ENCODE measurements around the gene AOPEP. TPM values are rescaled to one million over a fixed set of nuclear protein-coding genes. Genes with fewer than 3 reads are reported as not detected.

Gene AOPEP
- total and polyA plus RNA-seq, 4 donors: 210 to 311 (median 285) TPM

- WGBS, 2 donors: 83 to 90% methylated on average over 7 of the region's 7 CpGs
These were observed 21.3 kb upstream of the AOPEP start for GRCh38 chr9:94705162-94705702.

GRCh38 chr9:94706922-94707321 is 19.6 kb upstream of the AOPEP start:
- Histone ChIP-seq H3K4me3 (ENCODE audit: low read length in 2 of 2) (no peak overlapping the region), H3K27me3 (ENCODE audit: control insufficient read depth in 1 of 2, insufficient read depth in 2 of 2, low read length in 1 of 2) (no peaks in the 10 kb centered on the region), H3K27ac (ENCODE audit: low read depth in 1 of 2, low read length in 2 of 2) (no peak overlapping the region), H3K4me1 (ENCODE audit: control insufficient read depth in 1 of 2, insufficient read depth in 2 of 2, low read length in 2 of 2) (no peaks in the 10 kb centered on the region), H3K9me3 (ENCODE audit: control insufficient read depth, low read length) (no peaks in the 10 kb centered on the region), H3K36me3 (ENCODE audit: control insufficient read depth in 1 of 2, insufficient read depth in 2 of 2, low read length in 1 of 2) (no peaks in the 10 kb centered on the region)
- ATAC-seq (ENCODE audit: low FRiP score) (no peak), DNase-seq (no peak)
- intact Hi-C loops (cut with DNase I): no loop called here
- 92 to 94% methylated on average over 5 of the region's 5 CpGs for WGBS, 2 donors

More at GRCh38 chr9:94705162-94705702, 21.3 kb upstream of the AOPEP start:
- H3K27ac ChIP-seq (ENCODE audit: low read depth in 1 of 2, low read length in 2 of 2): no peak overlapping the region
- intact Hi-C loops (cut with DNase I): no loop called here
- no peak for DNase-seq
- H3K27me3 ChIP-seq (ENCODE audit: control insufficient read depth in 1 of 2, insufficient read depth in 2 of 2, low read length in 1 of 2): no peaks in the 10 kb centered on the region
- no peaks in the 10 kb centered on the region for H3K9me3 ChIP-seq (ENCODE audit: control insufficient read depth, low read length)
- no peaks in the 10 kb centered on the region for H3K4me1 ChIP-seq (ENCODE audit: control insufficient read depth in 1 of 2, insufficient read depth in 2 of 2, low read length in 2 of 2)
- no peak overlapping the region for H3K4me3 ChIP-seq (ENCODE audit: low read length in 2 of 2)
- H3K36me3 ChIP-seq (ENCODE audit: control insufficient read depth in 1 of 2, insufficient read depth in 2 of 2, low read length in 1 of 2): no peaks in the 10 kb centered on the region
- no peak for ATAC-seq (ENCODE audit: low FRiP score)

- DNase-seq: no peak
- no peak overlapping the region for H3K27ac ChIP-seq (ENCODE audit: low read depth in 1 of 2, low read length in 2 of 2)
These were observed 12.9 kb upstream of the AOPEP start for GRCh38 chr9:94713436-94714215.

DNA sequence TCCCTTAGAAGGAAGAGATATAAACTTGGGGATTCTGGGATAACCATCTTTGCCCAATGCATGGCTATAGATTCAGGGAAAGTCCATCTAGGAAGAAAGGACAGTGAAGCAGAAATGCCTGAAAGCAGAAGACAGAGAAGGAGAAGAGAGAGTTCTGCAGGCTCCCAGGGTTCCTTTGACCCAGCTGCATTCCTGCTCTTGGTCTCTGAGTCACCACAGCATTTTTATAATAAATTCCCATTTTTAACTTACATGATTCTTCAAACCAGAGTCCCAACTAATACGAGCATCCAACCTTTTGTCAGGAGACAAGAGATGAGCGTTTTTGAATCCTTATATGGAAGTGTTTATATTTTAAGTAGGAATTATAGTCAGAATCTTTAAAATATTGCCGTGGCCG is 12.0 kb upstream of the AOPEP start:
- intact Hi-C loops (cut with DNase I): no loop called here
- no peak overlapping the region for H3K27ac ChIP-seq (ENCODE audit: low read depth in 1 of 2, low read length in 2 of 2)
- DNase-seq: no peak
- H3K4me1 ChIP-seq (ENCODE audit: control insufficient read depth in 1 of 2, insufficient read depth in 2 of 2, low read length in 2 of 2): no peaks in the 10 kb centered on the region
- no peak for ATAC-seq (ENCODE audit: low FRiP score)
- 83 to 85% methylated on average over 4 of the region's 4 CpGs for WGBS, 2 donors
- peaks cover 2% of the 10 kb centered on the region for H3K9me3 ChIP-seq (ENCODE audit: control insufficient read depth, low read length)
- peaks cover 0 to 1% of the 10 kb centered on the region in 2 donors for H3K27me3 ChIP-seq (ENCODE audit: control insufficient read depth in 1 of 2, insufficient read depth in 2 of 2, low read length in 1 of 2)
- H3K4me3 ChIP-seq (ENCODE audit: low read length in 2 of 2): no peak overlapping the region
- H3K36me3 ChIP-seq (ENCODE audit: control insufficient read depth in 1 of 2, insufficient read depth in 2 of 2, low read length in 1 of 2): no peaks in the 10 kb centered on the region

More at GRCh38 chr9:94713436-94714215, 12.9 kb upstream of the AOPEP start:
- ATAC-seq (ENCODE audit: low FRiP score): no peak
- H3K36me3 ChIP-seq (ENCODE audit: control insufficient read depth in 1 of 2, insufficient read depth in 2 of 2, low read length in 1 of 2): no peaks in the 10 kb centered on the region
- H3K4me3 ChIP-seq (ENCODE audit: low read length in 2 of 2): no peak overlapping the region
- H3K27me3 ChIP-seq (ENCODE audit: control insufficient read depth in 1 of 2, insufficient read depth in 2 of 2, low read length in 1 of 2): peaks cover 0 to 1% of the 10 kb centered on the region in 2 donors
- peaks cover 2% of the 10 kb centered on the region for H3K9me3 ChIP-seq (ENCODE audit: control insufficient read depth, low read length)
- 81 to 85% methylated on average over 7 of the region's 7 CpGs for WGBS, 2 donors
- intact Hi-C loops (cut with DNase I): no loop called here
- H3K4me1 ChIP-seq (ENCODE audit: control insufficient read depth in 1 of 2, insufficient read depth in 2 of 2, low read length in 2 of 2): no peaks in the 10 kb centered on the region

DNA sequence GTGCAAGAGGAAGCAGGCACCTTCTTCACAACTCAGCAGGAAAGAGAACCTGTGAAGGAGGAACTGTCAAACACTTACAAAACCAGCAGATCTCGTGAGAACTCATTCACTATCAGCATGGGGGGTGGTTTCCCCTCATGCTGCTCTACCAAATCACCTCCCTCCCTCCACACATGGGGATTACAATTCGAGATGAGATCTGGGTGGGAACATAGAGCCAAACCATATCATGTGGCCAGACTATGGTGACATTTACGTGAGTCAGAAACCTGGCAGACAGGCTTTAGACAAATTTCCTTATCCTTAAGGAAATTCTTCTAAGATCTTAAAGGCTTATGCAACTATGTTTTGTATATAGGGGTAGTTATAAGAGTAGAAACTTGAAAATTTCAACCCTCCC is 8.7 kb upstream of the AOPEP start:
- no peak overlapping the region for H3K4me3 ChIP-seq (ENCODE audit: low read length in 2 of 2)
- DNase-seq (no peak), ATAC-seq (ENCODE audit: low FRiP score) (no peak)
- no peaks in the 10 kb centered on the region for H3K36me3 ChIP-seq (ENCODE audit: control insufficient read depth in 1 of 2, insufficient read depth in 2 of 2, low read length in 1 of 2)
- WGBS, 2 donors: 54 to 58% methylated on average over 3 of the region's 3 CpGs
- H3K4me1 ChIP-seq (ENCODE audit: control insufficient read depth in 1 of 2, insufficient read depth in 2 of 2, low read length in 2 of 2): no peaks in the 10 kb centered on the region
- intact Hi-C loops (cut with DNase I): no loop called here
- peaks cover 0 to 1% of the 10 kb centered on the region in 2 donors for H3K27me3 ChIP-seq (ENCODE audit: control insufficient read depth in 1 of 2, insufficient read depth in 2 of 2, low read length in 1 of 2)
- H3K9me3 ChIP-seq (ENCODE audit: control insufficient read depth, low read length): peaks cover under 1% of the 10 kb centered on the region
- H3K27ac ChIP-seq (ENCODE audit: low read depth in 1 of 2, low read length in 2 of 2): no peak overlapping the region

GRCh38 chr9:94718936-94719335 is 7.6 kb upstream of the AOPEP start:
- H3K27me3 ChIP-seq (ENCODE audit: control insufficient read depth in 1 of 2, insufficient read depth in 2 of 2, low read length in 1 of 2): peaks cover 0 to 1% of the 10 kb centered on the region in 2 donors
- H3K27ac ChIP-seq (ENCODE audit: low read depth in 1 of 2, low read length in 2 of 2): no peak overlapping the region
- ATAC-seq (ENCODE audit: low FRiP score): no peak
- no peaks in the 10 kb centered on the region for H3K4me1 ChIP-seq (ENCODE audit: control insufficient read depth in 1 of 2, insufficient read depth in 2 of 2, low read length in 2 of 2)
- WGBS, 2 donors: 86 to 90% methylated on average over 1 of the region's 1 CpG
- no peak overlapping the region for H3K4me3 ChIP-seq (ENCODE audit: low read length in 2 of 2)
- no peaks in the 10 kb centered on the region for H3K36me3 ChIP-seq (ENCODE audit: control insufficient read depth in 1 of 2, insufficient read depth in 2 of 2, low read length in 1 of 2)
- no peak for DNase-seq
- intact Hi-C loops (cut with DNase I): no loop called here
- H3K9me3 ChIP-seq (ENCODE audit: control insufficient read depth, low read length): no peaks in the 10 kb centered on the region

DNA sequence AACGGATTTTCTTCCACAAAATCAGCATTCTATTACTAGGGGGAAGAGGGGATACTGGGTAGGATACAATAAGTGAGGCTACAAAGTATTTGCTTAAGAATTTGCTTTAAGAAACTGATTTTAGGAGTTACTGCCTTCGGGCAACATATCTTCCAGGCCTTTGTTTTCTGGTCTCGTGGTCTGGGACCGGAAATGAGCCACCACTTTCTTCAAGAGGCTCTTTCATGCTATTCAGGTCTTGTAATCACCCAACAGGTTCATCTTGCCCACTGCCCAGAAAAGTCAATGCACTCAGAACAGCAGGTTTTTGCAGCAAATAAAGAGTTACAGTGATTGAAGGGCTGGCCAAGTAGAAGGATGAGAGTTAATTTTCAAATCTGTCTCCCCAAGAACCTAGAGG is 6.6 kb upstream of the AOPEP start:
- intact Hi-C loops (cut with DNase I): no loop called here
- H3K9me3 ChIP-seq (ENCODE audit: control insufficient read depth, low read length): no peaks in the 10 kb centered on the region
- DNase-seq (no peak), ATAC-seq (ENCODE audit: low FRiP score) (no peak)
- H3K27ac ChIP-seq (ENCODE audit: low read depth in 1 of 2, low read length in 2 of 2): no peak overlapping the region
- WGBS, 2 donors: 89 to 90% methylated on average over 4 of the region's 4 CpGs
- H3K4me3 ChIP-seq (ENCODE audit: low read length in 2 of 2): no peak overlapping the region
- no peaks in the 10 kb centered on the region for H3K27me3 ChIP-seq (ENCODE audit: control insufficient read depth in 1 of 2, insufficient read depth in 2 of 2, low read length in 1 of 2)
- H3K36me3 ChIP-seq (ENCODE audit: control insufficient read depth in 1 of 2, insufficient read depth in 2 of 2, low read length in 1 of 2): no peaks in the 10 kb centered on the region
- no peaks in the 10 kb centered on the region for H3K4me1 ChIP-seq (ENCODE audit: control insufficient read depth in 1 of 2, insufficient read depth in 2 of 2, low read length in 2 of 2)

GRCh38 chr9:94720846-94721549 is 5.5 kb upstream of the AOPEP start:
- DNase-seq (no peak), ATAC-seq (ENCODE audit: low FRiP score) (no peak)
- WGBS, 2 donors: 84 to 86% methylated on average over 5 of the region's 5 CpGs
- Histone ChIP-seq H3K9me3 (ENCODE audit: control insufficient read depth, low read length) (no peaks in the 10 kb centered on the region), H3K4me3 (ENCODE audit: low read length in 2 of 2) (no peak overlapping the region), H3K36me3 (ENCODE audit: control insufficient read depth in 1 of 2, insufficient read depth in 2 of 2, low read length in 1 of 2) (no peaks in the 10 kb centered on the region), H3K27ac (ENCODE audit: low read depth in 1 of 2, low read length in 2 of 2) (no peak overlapping the region), H3K4me1 (ENCODE audit: control insufficient read depth in 1 of 2, insufficient read depth in 2 of 2, low read length in 2 of 2) (no peaks in the 10 kb centered on the region), H3K27me3 (ENCODE audit: control insufficient read depth in 1 of 2, insufficient read depth in 2 of 2, low read length in 1 of 2) (no peaks in the 10 kb centered on the region)
- intact Hi-C loops (cut with DNase I): no loop called here

Measured in aorta (tissue), 5 donors.